ENCODE results near the gene STAG3.

GRCh38 chr7:100167912-100168323 lies 9.8 kb upstream of the STAG3 start:
- TF ChIP-seq CTCF (IDR thresholded peaks at IDR 0.05; ENCODE audit: poor library complexity, severe bottlenecking) = no peak
- TF ChIP-seq EZH2 (IDR thresholded peaks at IDR 0.05; ENCODE audit: borderline replicate concordance, insufficient read depth, low read length, poor library complexity, severe bottlenecking) = no peak
- TF ChIP-seq POLR2AphosphoS5 (IDR thresholded peaks at IDR 0.05) = no peak
- TF ChIP-seq RAD21 (conservative IDR thresholded peaks at IDR 0.05) = no peak
- TF ChIP-seq TAF1 (IDR thresholded peaks at IDR 0.05; ENCODE audit: low read depth) = no peak
- TF ChIP-seq EP300 (conservative IDR thresholded peaks at IDR 0.05; ENCODE audit: poor library complexity, severe bottlenecking) = no peak
- TF ChIP-seq MXI1 (conservative IDR thresholded peaks at IDR 0.05; ENCODE audit: poor library complexity, severe bottlenecking) = no peak
- no peak for TF ChIP-seq REST (IDR thresholded peaks at IDR 0.05; ENCODE audit: borderline replicate concordance)
- no peak for TF ChIP-seq SMC3 (conservative IDR thresholded peaks at IDR 0.05; ENCODE audit: poor library complexity)
